HepG2 (cell line): ENCODE data around the gene CD81. TPM values are rescaled to one million over a fixed set of nuclear protein-coding genes. Genes with fewer than 3 reads are reported as not detected.

ENCODE experiments used
- ATAC-seq: fragments of 200-7000 bp; cut with Tn5 transposase; 3 replicates; pipeline ENCODE4 v1.9.1; 2020; ENCODE audit warnings: mild to moderate bottlenecking, moderate library complexity
- BruUV-seq: library from RNA; stranded (reverse); fragments of 400-500 nt; replicated peaks from 2 replicates; lab custom pipeline; 2021; lab: Mats Ljungman, UMichigan
- CTCF ChIA-PET: fragments of 300-600 bp; formaldehyde crosslinking; extraction: SDS; loops from one replicate; lab custom pipeline; 2021; ENCODE audit warnings: low total read pairs, inconsistent platforms, low intra/inter-chr PET ratio; lab: Yijun Ruan, JAX
- POLR2A ChIA-PET: fragments of 350-600 bp; sonication (Branson Sonifier 250); formaldehyde crosslinking; loops from one replicate; lab custom pipeline; 2020; ENCODE audit warnings: antibody characterized with exemption, inconsistent platforms; lab: Yijun Ruan, JAX
- DNase-seq: peaks from one replicate; pipeline ENCODE4 v3.0.0-alpha.2; 2015; ENCODE audit warnings: low spot score
- FAIRE-seq: peaks from 3 replicates; lab custom pipeline; 2011; peaks lifted over from hg19 to GRCh38; lab: Jason Lieb, UNC
- H2AFZ ChIP-seq: one replicate; pipeline ENCODE4 v1.6.1; 2011; ENCODE audit warnings: low read length, inconsistent platforms
- H3K27ac ChIP-seq: fragments of 300-600 bp; 3 replicates; pipeline ENCODE4 v1.8.0; 2011; ENCODE audit warnings: mixed run types, mild to moderate bottlenecking, mixed read lengths, low read length, inconsistent platforms; ENCODE audit not compliant: insufficient read depth; ENCODE audit errors: extremely low read length
- H3K27me3 ChIP-seq, 2 experiments: fragments of 200-600 bp in 1 of 2; 2 replicates in 1 of 2; 3 replicates in 1 of 2; pipeline versions ENCODE4 v1.6.0 to v1.8.0; 2011; ENCODE audit warnings: low read length in 2 of 2, mild to moderate bottlenecking in 2 of 2, moderate library complexity in 2 of 2, inconsistent platforms in 1 of 2; ENCODE audit not compliant: insufficient read depth in 2 of 2, control insufficient read depth in 1 of 2
- H3K36me3 ChIP-seq, 2 experiments: fragments of 200-600 bp in 1 of 2; replicated peaks in 1 of 2; 2 replicates in 1 of 2; 3 replicates in 1 of 2; pipeline versions ENCODE4 v1.5.1 to v1.8.0; 2011; ENCODE audit warnings: low read length in 2 of 2, inconsistent platforms in 1 of 2; ENCODE audit not compliant: insufficient read depth in 2 of 2, control insufficient read depth in 1 of 2
- H3K4me1 ChIP-seq: 2 replicates; pipeline ENCODE4 v1.5.1; 2012; ENCODE audit warnings: low read length, inconsistent platforms; ENCODE audit not compliant: insufficient read depth
- H3K4me2 ChIP-seq: 2 replicates; pipeline ENCODE4 v1.6.0; 2011; ENCODE audit warnings: low read depth, low read length, inconsistent platforms
- H3K4me3 ChIP-seq, 3 experiments: fragments of 200-600 bp in 1 of 3; sonication (generic), shearing (Covaris generic) in 1 of 3; replicated peaks in 1 of 3; 2 replicates each; pipeline ENCODE4 v1.5.1; 2011 to 2016; ENCODE audit warnings: low read length in 3 of 3, inconsistent platforms in 2 of 3, low read depth in 2 of 3, mild to moderate bottlenecking in 2 of 3, control low read depth in 1 of 3, mixed read lengths in 1 of 3; ENCODE audit not compliant: insufficient read depth in 1 of 3
- H3K79me2 ChIP-seq: one replicate; pipeline ENCODE4 v1.6.1; 2011; ENCODE audit warnings: low read length, inconsistent platforms; ENCODE audit not compliant: insufficient read depth
- H3K9ac ChIP-seq: 2 replicates; pipeline ENCODE4 v1.6.0; 2011; ENCODE audit warnings: mild to moderate bottlenecking, low read depth, low read length, inconsistent platforms; ENCODE audit not compliant: insufficient read depth
- H3K9me3 ChIP-seq: 2 replicates; pipeline ENCODE4 v1.5.1; 2012; ENCODE audit warnings: mild to moderate bottlenecking, low read length
- H4K20me1 ChIP-seq: 2 replicates; pipeline ENCODE4 v1.6.0; 2011; ENCODE audit warnings: inconsistent platforms, mild to moderate bottlenecking, low read length, moderate library complexity; ENCODE audit not compliant: insufficient read depth
- CBX1 ChIP-seq: IDR thresholded peaks from one replicate; pipeline ENCODE4 v1.6.1; 2016; ENCODE audit warnings: antibody characterized with exemption, low read depth
- HBP1 ChIP-seq: IDR thresholded peaks from 2 replicates; pipeline ENCODE4 v1.6.1; 2016; ENCODE audit warnings: low read depth, control low read depth
- MNT ChIP-seq: fragments of 450-650 bp; IDR thresholded peaks from 2 replicates; pipeline ENCODE4 v1.6.1; 2016
- NFE2L1 ChIP-seq: sonication (generic); formaldehyde crosslinking; IDR thresholded peaks from 2 replicates; pipeline ENCODE4 v1.4.0; 2020; ENCODE audit warnings: missing genetic modification reagents, mild to moderate bottlenecking, borderline replicate concordance
- POLR2A ChIP-seq, 2 experiments: IDR thresholded peaks; 2 replicates each; pipeline ENCODE4 v1.6.1; 2011; ENCODE audit warnings: low read depth in 2 of 2, low read length in 2 of 2, mild to moderate bottlenecking in 1 of 2, moderate library complexity in 1 of 2; ENCODE audit not compliant: insufficient read depth in 1 of 2
- SRSF1 ChIP-seq: fragments of 200-400 bp; formaldehyde crosslinking; optimal IDR thresholded peaks from 2 replicates; pipeline ENCODE3; 2017; ENCODE audit warnings: mild to moderate bottlenecking, low read depth, low read length, moderate library complexity
- ZNF18 ChIP-seq: sonication (generic); formaldehyde crosslinking; IDR thresholded peaks from 2 replicates; pipeline ENCODE4 v1.8.0; 2022; ENCODE audit warnings: mild to moderate bottlenecking, missing genetic modification reagents; ENCODE audit not compliant: insufficient replicate concordance
- ZNF510 ChIP-seq: sonication (generic); formaldehyde crosslinking; IDR thresholded peaks from 2 replicates; pipeline ENCODE4 v1.4.0; 2020; ENCODE audit warnings: low read depth, mild to moderate bottlenecking, missing genetic modification reagents
- ZNF512B ChIP-seq: sonication (generic); formaldehyde crosslinking; IDR thresholded peaks from 2 replicates; pipeline ENCODE4 v1.5.1; 2020; ENCODE audit warnings: missing genetic modification reagents, mild to moderate bottlenecking, borderline replicate concordance
- ZNF746 ChIP-seq: sonication (generic); formaldehyde crosslinking; IDR thresholded peaks from 2 replicates; pipeline ENCODE4 v1.8.0; 2022; ENCODE audit warnings: mild to moderate bottlenecking, missing genetic modification reagents
- WGBS: methylation state at CpG from one replicate; pipeline ENCODE4 v1.1.6; 2017; ENCODE audit warnings: low lambda C conversion rate; 5-methylcytosine and 5-hydroxymethylcytosine counted together
- in situ Hi-C: cut with HindIII; loops from 2 replicates; pipeline ENCODE4 v1.10.0; 2017; ENCODE audit warnings: low pct_unique_long_range_greater_than_20kb; ENCODE audit not compliant: extremely low pct_ligation_motif_present
- intact Hi-C: fragments of 100-400 bp; cut with micrococcal nuclease; formaldehyde crosslinking; loops from one replicate; pipeline ENCODE4 v1.10.0; 2022; ENCODE audit not compliant: unreplicated experiment
- polyA plus RNA-seq, 8 experiments: library from polyadenylated mRNA; depleted of rRNA in 3 of 8; stranded (reverse) in 7 of 8; unstranded in 1 of 8; fragments of >200 nt; fragmentation: Illumina TruSeq in 4 of 8; extraction: Trizol in 4 of 8; gene quantifications; 2 replicates each; pipeline versions ENCODE4 v1.2.1 to v1.2.3, GENCODE V29; 2011 to 2016; ENCODE audit warnings: low read depth in 4 of 8, missing spikeins in 1 of 8, mixed read lengths in 1 of 8; ENCODE audit not compliant: insufficient read depth in 1 of 8
- total RNA-seq, 5 experiments: library from RNA; depleted of rRNA; stranded (reverse); fragments of >200 nt; fragmentation: Illumina TruSeq; extraction: Trizol; gene quantifications; 2 replicates each; pipeline ENCODE4 v1.2.3, GENCODE V29; 2016; ENCODE audit warnings: low read depth in 1 of 5
- TF ChIP-seq, protein P1 (sequence below): sonication (generic); formaldehyde crosslinking; IDR thresholded peaks from 2 replicates; pipeline ENCODE4 v1.8.0; 2022; ENCODE audit warnings: missing genetic modification reagents, low read depth, mild to moderate bottlenecking, borderline replicate concordance

Gene CD81
- total and polyA plus RNA-seq, 2 of the 13 experiments (the other 11 are each of a cell fraction or from before 2014, with no cell fraction given), result not detected

DNA sequence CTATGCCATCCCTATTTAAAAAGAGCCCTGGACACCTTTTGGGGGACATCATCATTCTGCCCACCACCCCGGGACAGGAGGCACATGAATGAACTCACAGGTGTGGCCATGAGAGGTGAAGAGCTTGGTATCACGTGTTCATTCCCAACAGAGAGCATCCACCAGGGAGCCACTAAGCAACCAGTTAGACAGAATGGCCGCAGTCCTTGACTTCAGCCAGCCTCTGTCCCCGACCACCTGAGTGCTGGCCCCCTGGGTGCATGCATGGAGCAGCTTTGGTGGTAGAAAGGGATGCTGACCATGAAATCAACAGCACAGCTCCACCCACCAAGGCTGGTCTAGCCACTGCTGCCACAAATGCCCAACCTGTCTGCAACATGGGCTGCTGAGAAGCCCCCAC is 31.1 kb upstream of the CD81 start (continued):
- TF ChIP-seq ZNF18 (CRISPR knock-in tag) (no peak), ZNF512B (CRISPR knock-in tag) (no peak), NFE2L1 (no peak), POLR2A (IDR thresholded peaks at IDR 0.05; ENCODE audit: insufficient read depth in 1 of 2, low read depth in 2 of 2, low read length in 2 of 2) (no peak)
- TF ChIP-seq, protein P1, sequence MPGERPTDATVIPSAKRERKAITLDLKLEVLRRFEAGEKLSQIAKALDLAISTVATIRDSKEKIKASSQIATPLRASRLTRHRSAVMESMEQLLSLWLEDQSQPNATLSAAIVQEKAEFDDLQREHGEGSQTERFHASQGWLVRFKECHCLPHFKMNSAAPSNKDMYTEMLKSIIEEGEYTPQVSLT (CRISPR knock-in tag), result no peak
- TF ChIP-seq, all 625 proteins: peak for 0

DNA sequence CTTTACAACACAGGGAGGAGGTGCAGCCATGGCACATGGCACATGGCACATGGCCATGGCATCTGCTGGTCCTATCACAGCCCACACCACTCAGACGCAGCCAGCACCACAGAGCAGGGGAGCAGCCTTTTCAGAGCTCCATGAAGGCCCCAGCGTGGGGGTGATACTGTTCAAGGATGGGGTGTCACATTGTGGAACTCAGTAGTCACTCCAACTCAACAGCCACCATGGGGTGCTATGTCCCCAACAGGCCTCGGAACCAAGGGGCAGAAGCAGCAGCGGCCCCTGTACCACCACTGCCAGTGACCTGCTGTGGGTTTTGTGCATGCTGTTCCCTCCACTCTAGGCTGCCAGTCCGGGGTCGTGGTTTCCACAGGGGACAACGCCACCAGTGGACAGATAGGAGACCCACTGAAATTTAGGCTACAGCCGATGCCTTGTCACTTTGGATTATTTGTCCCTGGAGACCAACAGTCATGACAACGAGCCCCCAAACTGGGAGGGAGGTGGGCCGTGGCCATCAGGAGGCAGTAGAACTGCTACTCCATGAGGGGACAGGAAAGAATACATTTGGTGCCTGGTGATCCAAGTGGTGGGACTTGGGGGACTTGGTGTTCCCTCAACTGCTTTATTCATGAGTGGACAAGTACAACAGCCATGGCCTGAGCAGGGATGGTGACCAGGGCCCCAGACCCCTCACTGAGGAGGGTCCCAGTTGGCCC is 30.4 kb upstream of the CD81 start:
- no TSS peak for BruUV-seq
- in situ Hi-C loops, result no loop called here
- TF ChIP-seq CBX1 (no peak), MNT (peak; percentile 35), ZNF746 (CRISPR knock-in tag) (no peak), HBP1 (CRISPR knock-in tag) (no peak), SRSF1 (no peak), ZNF510 (CRISPR knock-in tag) (no peak)
- TF ChIP-seq, all 625 proteins: peak for 1
- H2AFZ ChIP-seq, result no peak overlapping the region
- CTCF ChIA-PET, result no interaction called here
- intact Hi-C loops, result no loop called here
- H3K36me3 ChIP-seq, result no peaks in the 10 kb centered on the region
- H3K4me1 ChIP-seq, result no peaks in the 10 kb centered on the region
- H3K4me2 ChIP-seq, result no peak overlapping the region
- no peaks in the 10 kb centered on the region for H3K79me2 ChIP-seq
- no peaks in the 10 kb centered on the region for H3K9me3 ChIP-seq
- ATAC-seq (no peak), FAIRE-seq (no peak), DNase-seq (no peak)
- peaks cover 0 to 19% of the 10 kb centered on the region in 2 experiments; a peak in 4 of 5 replicates for H3K27me3 ChIP-seq
- no peak overlapping the region for H3K9ac ChIP-seq
- POLR2A ChIA-PET, result no interaction called here
- H3K27ac ChIP-seq, result no peak overlapping the region
- H3K4me3 ChIP-seq, result no peak overlapping the region
- H4K20me1 ChIP-seq, result no peaks in the 10 kb centered on the region
- 13% methylated on average over 6 of the region's 10 CpGs for WGBS
